CD4-positive, alpha-beta T cell treated with Interleukin-2 at 100 ng/mL for 4 hours (primary cell): ENCODE results near the gene DYNC1I1.

Source experiments
- DNase-seq: peaks from one replicate; pipeline ENCODE4 v3.0.0-alpha.2; 2020; ENCODE audit warnings: low spot score

DYNC1I1 gene

GRCh38 chr7:96026010-96026409 is 253.7 kb downstream of the DYNC1I1 start:
- no peak for DNase-seq

DNA sequence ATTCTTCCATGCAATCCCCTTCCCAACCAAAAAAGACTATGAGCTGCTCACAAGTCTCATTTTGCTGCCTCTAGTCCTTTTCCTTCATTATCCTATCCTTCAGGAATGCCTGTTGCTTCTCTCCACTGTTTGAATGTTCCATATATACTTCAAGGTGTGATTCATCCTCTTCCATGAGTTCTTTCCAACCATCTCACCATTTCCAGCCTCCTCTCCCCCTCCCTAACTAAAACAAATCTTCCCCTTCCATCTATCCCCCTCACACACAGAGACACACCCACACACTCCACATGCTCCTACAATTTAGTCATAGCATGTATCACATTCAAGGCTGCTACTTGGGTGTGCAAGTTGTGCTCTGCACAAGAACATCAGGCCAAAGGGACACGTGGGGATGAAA is 254.3 kb downstream of the DYNC1I1 start:
- DNase-seq = no peak

- no peak for DNase-seq
These were observed 256.4 kb downstream of the DYNC1I1 start for GRCh38 chr7:96028729-96029128.

DNA sequence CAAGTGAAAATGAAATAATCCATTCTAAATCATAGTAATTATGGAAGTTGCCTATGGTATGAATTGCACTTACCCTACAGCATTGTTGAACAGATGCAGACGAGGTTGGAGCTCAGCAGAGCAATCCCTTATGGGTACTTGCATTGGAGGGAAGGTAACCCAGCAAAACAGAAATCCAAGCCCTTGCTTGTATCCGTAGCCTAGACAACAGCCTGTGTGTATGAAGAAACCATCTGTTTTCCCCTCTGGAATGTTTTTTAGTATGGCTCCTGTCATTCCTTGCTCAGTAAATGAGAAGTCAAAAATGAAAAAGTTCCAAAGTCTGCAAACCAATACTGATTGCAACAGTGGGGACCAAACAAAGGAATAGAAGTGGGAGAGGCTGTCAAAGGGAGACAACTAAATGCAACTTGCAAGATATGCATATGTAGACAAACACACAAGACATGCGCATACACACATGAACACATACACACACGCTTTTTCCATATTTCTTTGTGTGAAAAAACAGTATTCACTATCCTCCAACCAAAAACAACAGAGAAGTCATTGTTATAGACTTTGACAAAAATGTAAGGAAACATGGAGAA is 260.8 kb downstream of the DYNC1I1 start:
- DNase-seq = no peak

DNA sequence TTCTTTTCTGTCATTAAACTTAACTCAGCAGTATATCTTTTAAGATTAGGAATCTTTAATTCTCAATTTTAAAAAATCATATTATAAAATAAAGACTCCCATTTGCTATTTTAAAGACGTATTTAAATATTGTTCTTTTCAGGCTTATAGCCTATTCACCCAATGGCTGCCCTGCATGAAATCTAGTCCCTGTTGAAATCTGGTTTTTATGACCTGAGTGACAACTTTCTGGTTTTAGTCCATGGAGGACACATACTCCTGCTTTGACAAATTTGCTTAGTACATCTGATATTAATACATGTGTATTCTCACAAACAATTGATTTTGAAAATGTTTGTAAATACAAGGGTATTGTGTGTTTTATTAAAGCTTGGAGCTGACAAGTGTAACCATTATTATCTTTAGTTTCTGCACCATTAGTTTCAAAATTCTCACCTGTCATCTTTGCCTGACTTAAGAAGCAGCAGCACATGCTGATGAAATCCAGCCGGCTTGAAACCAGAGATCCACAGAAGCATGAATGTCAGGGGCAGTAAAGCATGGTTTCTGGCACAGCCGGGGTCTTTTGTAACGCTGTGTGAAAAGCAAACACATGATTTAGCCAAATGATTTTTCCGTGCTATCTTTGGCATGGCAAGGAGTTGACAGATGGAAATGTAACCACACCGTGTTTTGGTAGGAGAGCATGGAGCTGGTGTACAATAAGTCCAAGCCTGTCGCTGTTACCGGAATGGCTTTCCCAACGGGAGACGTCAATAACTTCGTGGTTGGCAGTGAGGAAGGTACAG is 262.8 kb downstream of the DYNC1I1 start:
- no peak for DNase-seq

DNA sequence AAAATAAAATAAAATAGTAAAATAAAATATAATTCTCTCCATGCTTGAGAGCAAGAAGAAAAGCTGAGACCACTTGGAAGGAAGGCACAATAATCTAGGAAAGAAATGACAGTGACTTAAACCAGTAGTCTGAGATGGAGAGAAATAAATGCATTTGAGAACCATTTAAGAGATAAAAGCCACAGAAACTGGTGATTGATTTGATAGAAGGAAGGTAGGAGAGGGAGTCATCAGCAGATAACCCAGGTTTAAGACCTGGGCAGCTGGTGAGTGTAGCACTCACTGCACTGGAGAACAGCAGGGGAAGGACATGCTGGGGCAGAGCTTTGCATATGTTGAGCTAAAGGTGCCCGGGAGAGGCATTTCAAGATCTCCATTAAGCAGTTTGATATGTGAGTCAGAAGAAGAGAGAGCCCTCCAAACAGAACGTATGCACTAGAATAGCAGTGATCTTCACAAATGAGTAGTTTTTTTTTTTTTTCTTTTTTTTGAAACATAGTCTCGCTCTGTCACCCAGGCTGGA is 268.0 kb downstream of the DYNC1I1 start:
- no peak for DNase-seq

GRCh38 chr7:96041171-96041570 is 268.8 kb downstream of the DYNC1I1 start:
- DNase-seq = no peak

GRCh38 chr7:96045181-96045580 is 272.8 kb downstream of the DYNC1I1 start:
- DNase-seq = no peak

DNA sequence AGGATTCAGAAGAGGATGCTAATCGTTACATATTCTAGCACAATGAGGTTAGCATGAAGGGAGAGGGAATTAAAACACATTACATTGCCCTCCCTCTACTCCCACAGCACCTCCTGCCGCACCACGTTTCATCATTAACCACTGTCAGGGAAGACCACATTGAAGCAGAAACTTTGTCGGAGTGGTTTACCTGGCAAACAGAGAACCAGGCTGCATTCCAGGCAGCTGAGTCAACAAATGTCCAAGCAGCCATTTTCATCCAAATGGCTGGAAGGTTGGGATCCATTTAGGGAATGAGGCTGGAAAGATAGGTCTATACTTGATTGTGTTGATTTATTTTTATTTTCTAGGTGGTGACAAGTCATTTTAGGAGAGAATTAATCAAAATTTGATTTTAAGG is 273.6 kb downstream of the DYNC1I1 start:
- no peak for DNase-seq

- no peak for DNase-seq
These were observed 279.9 kb downstream of the DYNC1I1 start for GRCh38 chr7:96052289-96052688.

DNA sequence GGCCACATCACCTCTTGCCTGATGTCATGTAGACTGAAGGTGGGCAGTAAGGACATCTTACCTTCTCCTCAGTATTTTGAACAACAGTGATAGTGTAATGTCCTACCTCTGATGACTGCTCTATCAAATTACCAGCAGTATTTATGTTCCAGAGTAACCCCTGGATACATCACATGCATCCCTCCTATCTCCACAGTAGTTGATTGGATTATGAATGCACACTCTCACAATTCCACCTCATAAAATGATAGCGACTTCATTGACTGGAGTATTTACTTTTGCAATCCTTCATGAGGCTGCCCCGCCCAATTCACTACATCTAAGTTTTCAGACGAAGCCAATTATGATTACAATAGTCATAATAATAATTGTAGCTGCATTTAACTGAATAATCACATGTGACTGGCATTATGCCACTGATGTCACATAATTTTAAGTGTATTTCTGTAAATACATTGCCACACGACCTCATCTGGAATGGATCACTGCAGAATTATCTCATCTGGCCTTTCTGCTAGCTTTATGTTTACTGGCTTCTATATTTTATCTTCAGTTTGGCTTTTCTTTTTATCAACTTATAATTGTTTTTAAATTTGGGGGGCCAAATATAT is 280.6 kb downstream of the DYNC1I1 start:
- DNase-seq = no peak

- no peak for DNase-seq
These were observed 283.4 kb downstream of the DYNC1I1 start for GRCh38 chr7:96055717-96056116.

GRCh38 chr7:96059075-96059474 is 286.7 kb downstream of the DYNC1I1 start:
- no peak for DNase-seq

GRCh38 chr7:96061009-96061408 is 288.7 kb downstream of the DYNC1I1 start:
- no peak for DNase-seq

DNA sequence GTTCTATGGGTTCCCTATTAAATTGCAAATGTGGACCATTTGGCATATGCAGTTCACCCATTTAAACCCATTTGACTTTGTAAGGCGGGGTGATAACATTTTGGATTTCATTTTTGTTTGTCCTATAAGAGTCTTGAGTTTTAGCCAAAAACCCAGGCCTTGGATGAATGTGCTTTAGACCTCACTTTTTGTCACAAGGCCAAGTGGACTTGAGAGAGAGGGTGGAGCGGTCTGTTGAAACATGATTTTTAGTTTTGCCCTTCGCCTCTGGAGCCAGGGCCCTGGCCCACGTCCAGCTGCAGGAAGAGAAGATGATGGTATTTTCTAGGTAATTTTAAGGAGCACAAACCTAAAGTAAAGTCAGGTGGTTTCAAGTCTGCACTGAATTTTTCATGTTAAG is 289.5 kb downstream of the DYNC1I1 start:
- no peak for DNase-seq

DNA sequence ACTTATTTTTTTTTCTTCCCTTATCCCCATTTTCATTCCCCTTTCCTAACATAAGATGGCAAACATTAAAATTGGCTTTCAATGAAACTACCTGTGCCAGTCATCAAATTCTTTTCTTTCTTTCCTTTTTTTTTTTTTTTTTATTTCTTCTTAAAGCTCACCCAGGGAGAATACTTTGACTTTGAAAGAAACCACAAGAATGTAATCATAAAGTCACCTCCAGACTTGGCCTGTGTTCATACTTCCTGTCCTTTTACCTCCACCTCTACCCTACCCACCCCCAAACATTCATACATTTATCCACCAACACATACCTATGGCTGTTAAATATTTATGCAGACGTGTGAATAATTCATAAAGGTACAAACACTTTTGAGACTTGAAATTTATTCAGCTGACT is 295.0 kb downstream of the DYNC1I1 start:
- no peak for DNase-seq

DNA sequence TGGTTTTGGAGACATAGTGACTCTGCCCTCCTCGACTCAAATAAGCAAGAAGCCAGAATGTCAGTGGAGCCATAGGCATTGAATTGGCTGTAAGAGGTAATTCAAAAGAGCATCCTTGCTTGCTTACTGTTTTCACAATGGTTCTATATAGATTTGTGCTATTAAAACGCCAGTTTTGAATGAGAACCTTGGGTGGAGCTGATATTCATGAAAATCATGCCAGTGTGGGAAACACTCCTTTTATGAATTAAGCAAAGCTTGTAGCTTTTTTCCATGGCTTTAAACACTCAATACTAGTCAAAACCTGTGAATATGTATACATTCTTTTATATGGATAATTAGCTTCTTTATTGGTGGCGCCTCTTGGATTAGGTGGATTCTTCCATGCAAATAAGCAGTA is 297.0 kb downstream of the DYNC1I1 start:
- no peak for DNase-seq

- no peak for DNase-seq
These were observed 302.5 kb downstream of the DYNC1I1 start for GRCh38 chr7:96074871-96075270.

DNA sequence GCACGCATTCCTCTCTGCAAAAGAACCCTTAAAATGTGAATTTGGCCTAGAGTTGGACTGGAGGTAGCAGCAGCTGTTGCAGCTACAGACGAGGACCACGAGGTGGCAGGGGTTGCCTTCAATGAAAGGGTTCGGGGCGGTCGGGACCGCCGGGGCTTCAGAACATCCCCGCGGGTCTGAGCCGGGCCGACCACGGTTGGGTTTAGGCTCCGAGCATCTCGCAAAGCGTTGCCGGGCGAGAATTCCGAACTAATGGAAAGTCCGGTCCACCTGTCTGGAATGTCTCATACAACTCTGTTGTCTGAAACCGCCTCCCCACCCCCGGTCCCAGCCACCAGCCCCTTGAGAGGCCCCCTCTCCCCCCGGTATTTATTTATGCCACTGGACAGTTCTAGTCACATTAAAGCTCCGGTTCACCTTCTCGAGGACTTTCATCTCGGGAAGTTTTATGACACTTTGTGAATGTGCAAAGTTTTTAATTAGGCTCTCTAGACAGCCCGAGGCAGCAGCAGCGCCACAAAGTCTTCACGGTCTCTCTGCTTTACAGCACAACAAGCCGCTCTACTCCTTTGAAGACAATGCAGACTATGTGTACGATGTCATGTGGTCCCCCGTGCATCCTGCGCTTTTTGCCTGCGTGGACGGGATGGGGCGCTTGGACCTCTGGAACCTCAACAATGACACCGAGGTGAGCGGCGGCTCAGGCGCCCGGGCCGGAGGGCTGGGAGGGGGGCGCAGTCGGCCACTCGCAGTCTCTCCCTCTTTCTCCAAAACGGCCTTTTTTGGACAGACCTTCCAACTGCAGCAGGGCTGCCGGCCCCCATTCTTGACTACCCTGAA is 303.4 kb downstream of the DYNC1I1 start:
- peak; percentile 37 for DNase-seq

- no peak for DNase-seq
These were observed 304.0 kb downstream of the DYNC1I1 start for GRCh38 chr7:96076350-96076707.

GRCh38 chr7:96080027-96080426 is 307.7 kb downstream of the DYNC1I1 start:
- DNase-seq = no peak

DNA sequence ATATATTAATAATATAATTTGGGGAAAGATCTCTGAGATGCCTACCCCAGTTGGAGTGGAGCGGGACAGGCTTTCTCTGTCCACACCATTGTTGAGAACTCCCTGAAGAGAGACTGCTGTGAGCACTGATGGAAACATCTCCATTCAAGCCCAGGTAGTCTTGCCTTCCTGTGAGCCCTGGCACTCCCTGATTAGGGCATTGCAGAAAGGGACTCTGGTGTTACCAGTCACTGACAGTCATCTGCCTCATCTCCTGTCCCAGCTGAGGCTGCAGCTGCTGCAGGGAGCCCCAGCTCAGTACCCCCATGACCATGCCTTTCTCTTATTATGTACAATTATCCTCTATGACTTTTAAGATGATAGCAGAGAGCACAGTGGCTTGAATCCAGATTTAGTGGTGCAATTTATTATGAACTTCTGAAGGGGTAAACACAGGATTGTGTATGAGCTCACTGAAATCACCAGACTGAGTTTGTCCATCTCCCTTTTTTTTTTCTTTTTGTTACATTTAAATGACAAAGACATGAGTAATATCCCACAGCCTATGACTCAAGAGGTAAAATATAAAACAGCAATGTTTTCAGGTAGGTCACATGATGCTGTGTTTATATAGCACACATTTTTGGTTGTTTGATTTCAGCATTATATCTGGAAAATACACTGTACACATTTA is 312.7 kb downstream of the DYNC1I1 start:
- no peak for DNase-seq
